ENCODE results near the gene APP. TPM values are rescaled to one million over a fixed set of nuclear protein-coding genes. Genes with fewer than 3 reads are reported as not detected.
"Not testable (repeated sequence)": the region's sequence is repeated elsewhere in the genome, so short reads cannot be mapped to it uniquely, and the experiment has no call there.

The APP gene
- total RNA-seq, 1 donor from 2014 or later: 40.7 TPM

DNA sequence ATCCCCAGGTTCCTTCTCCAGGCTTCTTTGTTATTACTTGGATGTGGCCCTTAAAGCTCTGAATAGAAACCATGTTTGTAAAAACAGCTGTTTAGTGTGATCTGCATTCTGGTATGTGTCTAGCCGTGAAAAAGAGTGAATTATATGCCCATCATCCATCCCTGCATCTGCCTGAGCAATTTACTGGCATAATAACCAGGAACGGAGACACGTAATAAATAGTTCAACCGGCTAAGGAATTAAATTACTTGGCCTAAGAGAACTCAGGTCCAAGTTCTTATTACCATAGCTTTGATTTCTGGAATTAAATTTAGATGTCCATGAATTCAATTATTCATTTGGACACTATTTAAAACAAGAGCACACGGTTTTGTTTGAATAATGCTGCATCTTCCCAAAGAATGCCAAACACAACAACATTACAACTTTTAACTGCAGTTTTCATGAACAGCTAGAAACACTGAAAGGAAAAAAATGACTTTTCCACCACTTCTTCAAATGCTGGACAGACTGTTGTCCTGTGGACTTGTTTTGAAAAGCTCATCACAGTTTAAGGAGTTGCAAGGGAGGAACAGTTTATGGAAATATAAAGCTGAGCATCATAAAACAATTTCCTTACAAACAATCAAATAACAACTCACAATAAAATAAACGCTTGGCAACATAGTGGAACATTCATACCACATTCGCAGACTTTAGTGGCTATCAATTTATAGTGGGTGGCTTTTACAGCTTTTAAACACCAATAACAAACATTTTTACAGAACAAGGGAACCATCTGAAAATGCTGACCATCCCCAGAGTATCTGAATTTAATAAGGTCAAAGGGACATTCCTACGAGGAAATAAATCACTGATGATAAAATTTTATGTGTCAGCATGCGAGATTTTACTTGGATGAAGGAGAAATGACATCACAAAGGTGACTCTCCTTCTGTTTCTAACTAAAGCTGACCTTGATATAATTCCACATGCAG lies 144.7 kb downstream of the APP start:
- intact Hi-C loops (cut with micrococcal nuclease): no loop called here

DNA sequence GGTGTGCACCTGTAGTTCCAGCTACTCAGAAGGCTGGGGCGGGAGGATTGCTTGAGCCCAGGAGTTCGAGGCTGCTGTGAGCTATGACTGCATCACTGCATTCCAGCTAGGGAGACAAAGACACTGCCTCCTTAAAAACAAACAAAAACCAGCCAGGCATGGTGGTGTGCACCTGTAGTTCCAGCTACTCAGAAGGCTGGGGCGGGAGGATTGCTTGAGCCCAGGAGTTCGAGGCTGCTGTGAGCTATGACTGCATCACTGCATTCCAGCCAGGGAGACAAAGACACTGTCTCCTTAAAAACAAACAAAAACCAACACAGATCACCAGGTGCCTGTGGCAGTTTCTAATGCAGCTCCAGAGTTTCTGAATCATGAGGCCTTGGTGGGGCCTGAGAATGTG lies 147.2 kb downstream of the APP start:
- intact Hi-C loops (cut with micrococcal nuclease): not testable (repeated sequence)

DNA sequence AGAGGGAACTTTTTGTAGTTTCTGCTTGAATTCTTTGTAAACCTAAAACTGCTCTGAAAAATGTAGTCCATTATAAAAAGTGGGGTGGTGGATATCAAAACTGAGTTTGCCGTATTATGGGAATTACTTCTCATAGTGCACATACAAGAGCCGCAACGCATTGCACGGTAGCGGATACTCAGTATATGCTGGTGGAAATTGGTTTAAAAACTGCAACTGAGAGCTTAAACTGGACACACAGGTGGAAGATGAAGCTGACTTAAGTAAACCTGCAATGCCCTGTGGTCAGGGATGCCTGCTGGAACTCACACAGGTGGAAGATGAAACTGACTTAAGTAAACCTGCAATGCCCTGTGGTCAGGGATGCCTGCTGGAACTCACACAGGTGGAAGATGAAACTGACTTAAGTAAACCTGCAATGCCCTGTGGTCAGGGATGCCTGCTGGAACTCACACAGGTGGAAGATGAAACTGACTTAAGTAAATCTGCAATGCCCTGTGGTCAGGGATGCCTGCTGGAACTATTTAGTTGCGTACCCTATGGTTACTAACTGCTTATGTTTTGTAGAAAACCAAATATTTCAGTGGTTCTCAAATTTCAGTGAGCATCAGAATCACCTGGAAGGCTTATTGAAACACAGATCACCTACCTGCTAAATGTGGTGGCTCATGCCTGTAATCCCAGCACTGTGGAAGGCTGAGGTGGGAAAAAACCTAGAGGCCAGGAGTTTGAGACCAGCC lies 147.8 kb downstream of the APP start:
- intact Hi-C loops (cut with micrococcal nuclease): not testable (repeated sequence)

DNA sequence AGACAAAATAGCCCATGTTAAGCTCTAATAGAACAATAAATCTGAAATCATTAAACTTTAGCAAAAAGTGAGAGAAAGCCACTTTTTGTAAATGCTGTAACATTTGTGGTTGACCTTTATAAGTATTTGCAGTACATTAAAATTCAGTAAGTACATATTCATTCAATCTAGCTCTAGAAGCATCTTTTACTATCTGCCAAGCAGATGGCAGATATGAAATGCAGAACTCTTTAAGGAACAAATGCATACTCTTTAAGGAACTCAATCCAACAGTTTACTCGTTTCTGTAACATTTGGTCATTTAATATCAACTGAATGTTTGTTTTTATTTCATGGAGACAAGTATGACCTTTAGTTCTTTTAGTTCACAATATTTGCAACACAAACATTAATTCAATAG lies 150.1 kb downstream of the APP start:
- intact Hi-C loops (cut with micrococcal nuclease): no loop called here

DNA sequence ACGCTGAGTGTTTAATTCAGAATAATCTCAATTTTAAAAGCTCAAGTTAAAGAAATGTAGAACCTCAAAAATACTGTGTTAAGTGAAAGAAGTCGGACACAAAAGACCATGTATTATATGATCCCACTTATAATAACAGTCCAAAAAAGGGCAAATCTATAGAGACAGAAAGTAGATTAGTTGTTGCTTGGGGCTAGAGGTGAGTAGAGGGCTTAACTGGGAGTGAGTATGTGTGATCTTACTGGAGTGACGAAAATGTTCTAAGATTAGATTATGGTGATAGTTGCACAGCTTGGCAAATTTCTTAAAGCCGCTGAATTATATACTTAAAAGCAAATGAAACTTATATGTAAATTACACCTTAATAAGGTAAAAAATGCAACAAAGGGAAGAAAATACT lies 150.5 kb downstream of the APP start:
- intact Hi-C loops (cut with micrococcal nuclease): no loop called here

DNA sequence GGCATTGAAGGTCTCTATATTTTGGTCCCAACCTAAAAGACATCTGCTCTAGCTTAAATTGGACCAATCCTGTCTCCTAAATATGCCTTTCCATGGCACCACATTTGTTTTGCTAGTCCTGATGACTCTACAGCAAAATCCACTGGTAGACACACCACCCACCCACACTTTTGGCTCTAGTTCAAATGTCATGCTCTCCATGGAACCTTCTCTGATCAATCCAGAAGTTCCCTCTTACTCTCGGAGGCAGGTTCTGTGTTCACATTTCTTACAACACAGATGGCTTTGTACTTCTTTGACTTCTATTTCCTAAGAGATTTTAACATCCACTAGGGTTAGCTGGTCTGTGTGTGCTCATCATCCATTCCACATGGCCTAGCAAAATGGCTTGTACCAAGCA lies 151.3 kb downstream of the APP start:
- intact Hi-C loops (cut with micrococcal nuclease): no loop called here

DNA sequence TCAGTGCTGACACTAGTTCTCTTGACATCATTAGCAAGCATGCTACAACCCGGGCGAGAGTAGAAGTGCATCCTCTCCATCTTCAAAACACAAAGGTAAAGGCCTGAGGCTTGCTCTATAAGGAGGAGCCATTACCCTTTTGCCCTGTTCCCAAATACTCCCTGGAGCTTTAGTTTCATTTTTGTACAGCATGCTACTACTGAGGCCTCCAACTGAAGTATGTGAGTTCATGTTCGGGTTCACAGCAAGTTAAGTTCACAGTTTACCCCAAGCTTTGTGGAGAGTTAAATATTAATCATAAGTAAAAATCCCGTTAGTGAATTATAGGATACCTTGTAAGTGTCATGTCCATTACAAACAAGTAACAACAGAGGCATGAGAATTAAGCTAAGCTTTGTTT lies 156.6 kb downstream of the APP start:
- intact Hi-C loops (cut with micrococcal nuclease): no loop called here

DNA sequence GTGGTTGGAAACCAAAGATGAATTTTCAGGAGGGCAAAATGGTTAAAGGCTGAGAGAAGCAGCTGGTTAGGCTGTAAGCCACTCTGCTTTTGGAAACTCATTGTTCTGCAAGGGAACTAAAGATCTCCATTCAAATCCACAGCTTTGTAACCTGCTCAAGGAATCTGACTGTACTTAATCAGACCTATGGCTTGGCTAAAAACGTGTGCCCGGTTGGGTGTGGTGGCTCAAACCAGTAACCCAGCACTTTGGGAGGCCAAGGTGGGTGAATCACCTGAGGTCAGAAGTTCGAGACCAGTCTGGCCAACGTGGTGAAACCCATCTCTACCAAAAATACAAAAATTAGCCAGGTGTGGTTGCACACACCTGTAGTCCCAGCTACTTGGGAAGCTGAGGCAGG lies 158.1 kb downstream of the APP start:
- intact Hi-C loops (cut with micrococcal nuclease): not testable (repeated sequence)

DNA sequence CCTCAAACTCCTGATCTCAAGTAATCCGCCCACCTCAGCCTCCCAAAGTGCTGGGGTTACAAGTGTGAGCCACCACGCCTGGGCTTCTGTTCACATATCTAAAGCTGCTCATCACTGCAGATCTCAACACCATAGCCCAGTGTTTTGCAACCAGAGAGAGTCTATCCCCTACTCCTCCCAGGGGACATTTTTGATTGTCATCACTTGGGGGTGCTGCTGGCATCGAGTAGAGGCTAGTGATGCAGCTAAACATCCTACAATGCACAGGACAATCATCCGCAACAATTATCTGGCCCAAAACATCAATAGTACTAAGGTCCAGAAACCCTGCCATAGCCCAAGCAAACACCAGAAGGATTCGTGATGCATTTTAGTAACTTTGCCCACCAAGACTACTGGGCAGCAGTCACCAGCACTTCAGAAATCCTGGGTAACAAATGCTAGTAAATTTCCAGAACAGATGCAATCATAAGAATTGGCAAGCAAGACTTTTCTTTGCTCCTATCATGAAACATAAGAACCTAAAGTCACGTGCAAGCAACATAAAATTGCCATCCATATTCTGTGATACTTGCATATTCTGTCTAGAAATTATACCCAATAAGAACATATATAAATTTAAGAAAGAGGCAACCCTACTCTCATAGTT lies 159.2 kb downstream of the APP start:
- intact Hi-C loops (cut with micrococcal nuclease): no loop called here

DNA sequence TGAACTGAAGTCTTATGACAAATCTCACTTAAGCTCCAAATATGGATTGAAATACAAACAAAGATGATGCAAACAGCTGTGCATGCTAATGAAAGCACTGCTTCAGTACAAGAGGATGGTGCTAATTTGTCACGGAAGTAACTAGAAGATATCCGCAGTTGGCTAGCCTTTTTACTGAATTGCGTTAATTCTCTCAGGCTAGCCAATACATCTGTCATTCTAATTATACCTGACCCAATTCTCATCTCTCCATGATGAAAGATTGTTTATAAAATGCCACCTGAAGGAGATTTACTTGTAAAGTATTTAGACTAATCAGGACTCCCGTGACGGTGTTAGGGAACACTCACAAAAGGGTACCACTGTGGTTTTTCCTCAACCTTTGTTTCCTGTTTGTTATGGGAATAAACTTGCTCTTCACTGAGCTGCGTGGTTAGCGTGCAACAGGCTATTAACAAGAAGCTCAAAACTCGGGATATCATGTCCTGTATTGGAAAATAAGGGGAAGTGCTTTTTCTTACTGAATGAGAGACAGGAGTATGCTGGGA lies 162.5 kb downstream of the APP start:
- intact Hi-C loops (cut with micrococcal nuclease): loop anchor here (5.0 kb wide), 1 partner anchor 64 kb away; no protein-coding TSS in a partner anchor

DNA sequence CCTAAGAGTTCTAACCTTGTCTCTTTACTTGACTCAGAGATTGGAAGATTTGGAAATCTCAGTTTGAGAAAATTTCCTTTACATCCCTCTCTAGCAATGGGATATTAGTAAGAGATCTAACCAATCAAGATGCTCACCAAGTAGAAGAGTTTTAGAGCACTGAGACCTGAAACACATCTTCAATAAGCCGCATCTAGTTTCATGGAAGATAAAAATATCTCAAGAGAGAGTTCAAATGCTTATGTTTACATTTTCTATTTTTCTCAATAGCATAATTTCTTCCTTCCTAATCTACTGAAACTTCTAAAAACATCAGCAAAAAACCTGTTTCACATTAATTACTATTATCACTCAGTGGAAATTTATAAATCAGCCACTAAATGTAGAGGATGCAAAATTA lies 165.1 kb downstream of the APP start:
- intact Hi-C loops (cut with micrococcal nuclease): loop anchor here (5.0 kb wide), 1 partner anchor 67 kb away; no protein-coding TSS in a partner anchor

DNA sequence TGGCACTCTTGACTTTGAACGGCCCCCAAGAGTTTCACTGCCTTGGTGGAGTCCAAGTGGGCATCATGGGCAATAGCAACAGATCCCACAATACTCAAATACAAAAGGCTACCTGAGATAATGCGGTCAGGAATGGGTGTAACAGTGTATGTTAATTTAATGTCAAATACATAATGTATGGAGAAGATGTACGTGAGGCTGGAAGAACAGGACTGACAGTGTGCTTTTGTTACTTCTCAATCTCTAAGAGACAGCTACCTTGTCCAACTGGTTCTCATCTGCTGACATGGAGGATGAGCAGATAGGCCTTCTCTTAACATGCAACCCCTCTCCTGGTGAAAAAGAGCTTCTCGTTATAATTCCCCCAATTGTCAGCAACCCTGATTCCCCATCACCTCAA lies 167.2 kb downstream of the APP start:
- intact Hi-C loops (cut with micrococcal nuclease): no loop called here

DNA sequence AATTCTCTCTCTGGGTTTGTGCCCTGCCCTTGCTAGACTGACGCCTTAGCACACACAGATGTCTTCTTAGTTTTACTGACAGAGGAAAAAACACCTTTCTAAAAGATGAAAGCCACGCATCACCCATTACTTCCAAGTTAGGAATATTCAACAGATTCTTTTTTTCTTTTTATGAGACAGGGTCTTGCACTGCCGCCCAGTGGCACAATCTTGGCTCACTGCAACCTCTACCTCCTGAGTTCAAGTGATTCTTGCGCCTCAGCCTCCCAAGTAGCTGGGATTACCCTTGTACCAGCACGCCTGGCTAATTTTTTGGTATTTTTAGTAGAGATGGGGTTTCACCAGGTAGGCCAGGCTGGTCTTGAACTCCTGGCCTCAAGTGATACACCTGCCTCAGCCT lies 169.2 kb downstream of the APP start:
- intact Hi-C loops (cut with micrococcal nuclease): no loop called here

DNA sequence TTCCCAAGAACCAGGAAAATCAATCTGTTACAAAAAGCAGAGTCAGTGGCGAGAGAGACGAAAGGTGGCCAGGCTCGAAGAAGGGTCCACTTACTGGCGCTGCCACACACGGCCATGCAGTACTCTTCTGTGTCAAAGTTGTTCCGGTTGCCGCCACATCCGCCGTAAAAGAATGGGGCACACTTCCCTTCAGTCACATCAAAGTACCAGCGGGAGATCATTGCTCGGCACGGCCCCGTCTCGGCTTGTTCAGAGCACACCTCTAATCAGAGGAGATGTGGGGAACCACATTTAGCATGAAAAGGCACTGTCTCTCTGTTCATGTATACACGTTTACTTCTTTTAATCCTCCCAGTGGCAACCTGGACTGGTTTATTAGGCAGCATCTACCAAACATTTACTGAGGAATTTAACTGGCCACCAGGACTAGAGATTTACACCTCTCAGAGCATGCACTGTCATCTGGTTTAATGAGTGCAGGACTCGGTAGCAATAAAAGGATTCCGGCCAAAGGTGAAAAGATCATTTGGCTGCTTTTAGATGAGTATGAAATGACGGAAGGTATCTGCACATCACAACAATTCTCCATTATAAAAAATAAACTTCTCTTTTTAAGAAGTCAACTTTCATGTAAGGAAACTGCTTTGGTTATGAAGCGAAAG lies 170.5 kb downstream of the APP start:
- intact Hi-C loops (cut with micrococcal nuclease): no loop called here

DNA sequence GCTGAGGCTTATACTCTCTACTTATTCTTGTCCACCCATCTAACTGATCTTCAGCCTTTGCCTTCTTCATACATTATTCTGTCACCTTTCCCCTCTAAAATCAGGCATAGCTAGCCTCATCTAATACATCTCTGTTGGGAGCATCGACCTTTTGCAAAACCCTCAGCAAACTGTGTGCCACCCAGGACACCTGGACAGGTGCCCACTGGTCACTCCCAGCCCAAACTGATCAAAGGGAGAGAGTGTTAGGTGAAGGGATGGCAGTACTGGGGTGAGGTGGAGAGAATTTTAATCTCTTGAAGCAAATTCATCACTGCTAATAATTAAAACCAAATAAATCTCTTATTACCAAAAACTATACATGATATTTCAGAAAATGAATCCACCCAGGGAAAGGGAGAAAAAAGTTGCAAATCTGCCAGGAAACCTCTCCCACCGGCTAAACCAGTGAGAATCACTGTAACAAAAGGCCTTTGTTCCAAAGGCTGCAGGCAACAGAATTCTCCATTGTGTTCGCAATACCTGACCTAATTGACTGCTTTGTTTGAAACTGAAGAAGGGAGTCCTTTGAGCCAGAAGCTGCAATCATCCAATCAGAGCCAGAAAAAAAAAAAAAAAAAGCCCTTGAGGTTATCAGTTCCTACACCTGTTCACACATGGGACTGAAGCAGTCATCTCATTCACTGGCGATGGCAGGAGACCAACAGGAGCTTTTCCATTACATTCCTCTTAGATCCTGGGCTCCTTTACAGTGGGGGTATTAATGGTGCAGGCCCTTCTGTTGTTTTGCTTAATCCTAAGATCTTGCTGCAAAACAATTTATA lies 172.6 kb downstream of the APP start:
- intact Hi-C loops (cut with micrococcal nuclease): no loop called here

DNA sequence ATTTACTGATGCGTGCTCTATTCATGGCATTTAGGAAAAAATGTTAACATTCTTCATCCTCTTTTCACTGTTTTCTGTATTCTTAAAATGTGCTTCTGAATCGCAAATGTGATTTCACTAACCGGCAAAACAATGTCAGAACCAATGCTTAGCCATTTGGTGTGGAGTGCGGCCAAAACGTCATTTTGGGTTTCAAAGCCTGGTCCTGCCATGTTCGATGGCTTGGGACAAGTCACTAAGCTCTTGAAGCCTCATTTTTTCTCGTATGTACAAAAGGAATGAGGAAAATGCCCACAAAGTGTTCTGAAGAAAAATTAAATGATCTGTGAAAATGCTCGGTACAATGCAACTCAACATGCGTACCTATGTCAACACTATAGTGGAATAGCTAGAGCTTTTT lies 175.3 kb downstream of the APP start:
- intact Hi-C loops (cut with micrococcal nuclease): no loop called here

DNA sequence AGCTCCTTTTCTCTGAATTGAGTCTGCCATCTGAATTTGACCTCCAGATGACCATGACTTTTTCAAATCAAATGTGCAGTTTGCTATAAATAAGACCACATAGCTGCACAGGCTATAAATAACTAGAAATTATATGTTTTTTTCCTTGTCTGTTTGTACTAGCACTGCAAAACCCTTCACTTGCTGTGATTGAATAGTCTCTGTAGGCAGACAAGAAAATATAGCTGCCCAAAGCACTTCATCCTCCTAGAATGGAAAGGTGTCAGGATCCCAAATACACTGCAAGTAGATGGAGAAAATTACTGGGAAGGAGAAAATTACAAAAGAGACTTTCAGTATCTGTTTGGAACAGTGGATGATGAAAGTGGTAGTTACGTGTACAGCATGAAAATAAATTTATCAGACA lies 175.8 kb downstream of the APP start:
- intact Hi-C loops (cut with micrococcal nuclease): no loop called here

DNA sequence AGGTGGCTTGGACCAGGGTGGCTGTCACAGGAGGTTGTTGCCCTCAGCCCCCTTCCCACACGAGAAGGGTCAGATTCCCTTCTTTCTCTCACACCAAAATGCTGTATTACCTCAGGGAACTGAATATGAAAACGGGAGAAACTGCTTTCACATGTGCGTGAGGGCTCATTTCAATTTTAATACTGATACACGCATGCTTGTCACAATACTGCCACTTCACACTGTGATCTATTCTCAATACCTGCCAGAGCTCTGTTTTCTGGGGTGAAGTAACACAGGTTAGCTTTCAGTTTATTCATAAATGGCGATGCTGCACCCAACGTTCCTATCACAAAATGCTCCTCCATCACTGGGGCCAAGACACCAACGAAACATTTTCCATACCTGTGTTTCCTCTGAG lies 181.8 kb downstream of the APP start:
- intact Hi-C loops (cut with micrococcal nuclease): no loop called here

DNA sequence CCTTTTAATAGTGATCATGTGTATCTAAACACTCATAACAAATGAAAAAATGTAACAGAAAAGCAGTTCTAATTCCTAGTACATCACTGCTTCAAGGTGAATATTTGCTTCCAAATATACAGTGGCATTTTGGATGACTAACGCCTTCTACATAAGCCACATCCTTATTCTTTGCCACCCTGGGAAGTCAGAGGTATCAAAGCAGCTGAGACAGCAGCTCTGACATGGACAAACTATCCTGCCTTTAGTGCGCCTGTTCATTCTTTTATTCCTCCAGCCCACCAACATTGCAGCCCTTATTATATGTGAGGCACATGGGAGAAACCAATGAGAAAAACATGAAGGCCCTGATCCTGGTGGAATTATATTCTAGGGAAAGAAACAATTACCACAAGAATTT lies 183.0 kb downstream of the APP start:
- intact Hi-C loops (cut with micrococcal nuclease): no loop called here

DNA sequence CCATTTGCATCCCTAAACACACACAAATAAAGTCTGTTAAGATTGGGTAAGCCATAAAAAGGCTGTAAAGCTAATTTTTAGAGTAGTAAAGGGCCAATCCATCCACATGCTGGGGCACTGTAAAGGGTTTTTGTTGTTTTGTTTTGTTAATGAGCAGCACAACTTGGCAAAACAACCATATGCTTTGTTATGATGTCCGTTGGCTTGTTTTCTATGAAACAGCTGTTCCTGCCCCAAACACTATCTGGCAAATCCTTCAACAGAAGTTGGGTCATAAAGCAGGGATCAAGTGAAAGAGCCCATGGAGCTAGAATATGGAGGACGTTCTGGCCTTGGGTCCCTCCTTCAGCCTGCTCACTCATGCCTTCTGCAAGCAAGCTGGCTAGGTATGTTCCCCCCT lies 183.6 kb downstream of the APP start:
- intact Hi-C loops (cut with micrococcal nuclease): no loop called here

All from T-helper 1 cell treated with Interleukin-12 subunit alpha and Interleukin-12 subunit beta and Interleukin-4 antibody, amounts not matched to agents 30 ng/mL and 1 ng/mL, for 36 hours (primary cell).